Measurements from ENCODE around the gene PRPSAP1.

GRCh38 chr17:76354317-76354729 lies 607 bp upstream of the PRPSAP1 start:
- TF ChIP-seq CTCF (conservative IDR thresholded peaks at IDR 0.05; ENCODE audit: low read depth, low read length) (no peak), EZH2 (IDR thresholded peaks at IDR 0.05; ENCODE audit: borderline replicate concordance, low read depth, low read length, poor library complexity, severe bottlenecking) (no peak)
